K562 (cell line): ENCODE data around the gene GNAT1. TPM values are rescaled to one million over a fixed set of nuclear protein-coding genes. Genes with fewer than 3 reads are reported as not detected.

Experiments
- ATAC-seq: fragments of 200-7000 bp; cut with Tn5 transposase; 3 replicates; pipeline ENCODE4 v1.9.1; 2020; ENCODE audit warnings: moderate library complexity
- BruUV-seq: library from RNA; stranded (reverse); fragments of 400-500 nt; replicated peaks from 2 replicates; lab custom pipeline; 2021; lab: Mats Ljungman, UMichigan
- CTCF ChIA-PET: fragments of 300-600 bp; formaldehyde crosslinking; extraction: SDS; loops from one replicate; lab custom pipeline; 2021; ENCODE audit warnings: low intra/inter-chr PET ratio; lab: Yijun Ruan, JAX
- POLR2A ChIA-PET: fragments of 300-600, 350-650 bp; sonication (Branson Sonifier 250); formaldehyde crosslinking; extraction: SDS; loops from one replicate; lab custom pipeline; 2021; ENCODE audit warnings: antibody characterized with exemption, inconsistent platforms; lab: Yijun Ruan, JAX
- DNase-seq, 4 experiments: peaks; one replicate each; pipeline versions ENCODE4 v3.0.0 to v3.0.0-alpha.2; 2011 to 2018; ENCODE audit warnings: low spot score in 3 of 4, mixed read lengths in 3 of 4; ENCODE audit errors: extremely low read depth in 1 of 4
- FAIRE-seq: peaks from 2 replicates; lab custom pipeline; 2011; peaks lifted over from hg19 to GRCh38; lab: Jason Lieb, UNC
- H2AFZ ChIP-seq: 2 replicates; pipeline ENCODE4 v1.6.0; 2011; ENCODE audit warnings: low read depth, low read length, control low read depth, inconsistent platforms
- H3K27ac ChIP-seq: fragments of 200-600 bp; 3 replicates; pipeline ENCODE4 v1.8.0; 2011; ENCODE audit warnings: low read depth, mild to moderate bottlenecking, control low read depth, inconsistent platforms, low read length, moderate library complexity, mixed read lengths; ENCODE audit errors: extremely low read depth
- H3K27me3 ChIP-seq, 2 experiments: fragments of 300-600 bp in 1 of 2; 2 replicates in 1 of 2; 3 replicates in 1 of 2; pipeline versions ENCODE4 v1.6.0 to v1.8.0; 2011; ENCODE audit warnings: inconsistent platforms in 2 of 2, low read length in 2 of 2, mild to moderate bottlenecking in 1 of 2, mixed read lengths in 1 of 2, moderate library complexity in 1 of 2; ENCODE audit not compliant: control insufficient read depth in 2 of 2, insufficient read depth in 2 of 2
- H3K36me3 ChIP-seq: fragments of 300-600 bp; 3 replicates; pipeline ENCODE4 v1.8.0; 2011; ENCODE audit warnings: mild to moderate bottlenecking, low read length, inconsistent platforms; ENCODE audit not compliant: control insufficient read depth, insufficient read depth
- H3K4me1 ChIP-seq, 2 experiments: fragments of 200-600 bp in 1 of 2; replicated peaks in 1 of 2; 2 replicates in 1 of 2; 3 replicates in 1 of 2; pipeline versions ENCODE4 v1.5.1 to v1.8.0; 2011; ENCODE audit warnings: inconsistent platforms in 2 of 2, low read length in 2 of 2, mild to moderate bottlenecking in 1 of 2, mixed read lengths in 1 of 2, moderate library complexity in 1 of 2; ENCODE audit not compliant: control insufficient read depth in 2 of 2, insufficient read depth in 2 of 2
- H3K4me2 ChIP-seq: 2 replicates; pipeline ENCODE4 v1.6.1; 2011; ENCODE audit warnings: low read length, control low read depth, inconsistent platforms, mixed read lengths; ENCODE audit not compliant: insufficient read depth
- H3K4me3 ChIP-seq: fragments of 200-600 bp; sonication (generic), shearing (Covaris generic); 2 replicates; pipeline ENCODE4 v1.5.1; 2016; ENCODE audit warnings: control low read depth, inconsistent platforms
- H3K79me2 ChIP-seq: fragments of 200-600 bp; 3 replicates; pipeline ENCODE4 v1.8.0; 2011; ENCODE audit warnings: low read length, inconsistent platforms; ENCODE audit not compliant: control insufficient read depth, insufficient read depth
- H3K9ac ChIP-seq, 2 experiments: 2 replicates each; pipeline versions ENCODE4 v1.6.0 to v1.6.1; 2011; ENCODE audit warnings: low read depth in 2 of 2, low read length in 2 of 2, control low read depth in 1 of 2, inconsistent platforms in 1 of 2, mild to moderate bottlenecking in 1 of 2, mixed read lengths in 1 of 2; ENCODE audit not compliant: insufficient read depth in 1 of 2
- H3K9me1 ChIP-seq: one replicate; pipeline ENCODE4 v1.6.0; 2011; ENCODE audit warnings: inconsistent platforms, mild to moderate bottlenecking, low read length, moderate library complexity; ENCODE audit not compliant: control insufficient read depth, insufficient read depth
- H3K9me3 ChIP-seq: replicated peaks from 2 replicates; pipeline ENCODE4 v1.5.1; 2011; ENCODE audit warnings: low read depth, low read length, inconsistent platforms; ENCODE audit not compliant: control insufficient read depth, insufficient read depth
- H4K20me1 ChIP-seq: replicated peaks from 2 replicates; pipeline ENCODE4 v1.6.1; 2011; ENCODE audit warnings: low read length, inconsistent platforms, mixed read lengths; ENCODE audit not compliant: control insufficient read depth, insufficient read depth
- MAZ ChIP-seq, 2 experiments: fragments of 450-650 bp in 1 of 2; sonication (generic) in 1 of 2; formaldehyde crosslinking; IDR thresholded peaks in 1 of 2; conservative IDR thresholded peaks in 1 of 2; 2 replicates each; pipeline versions ENCODE4 v1.4.0 to v1.5.0; 2020; ENCODE audit warnings: mild to moderate bottlenecking in 1 of 2, missing genetic modification reagents in 1 of 2
- PTTG1 ChIP-seq: fragments of 450-650 bp; IDR thresholded peaks from 2 replicates; pipeline ENCODE4 v1.6.1; 2016; ENCODE audit warnings: low read depth, mild to moderate bottlenecking, missing genetic modification characterization, missing compliant biosample characterization
- PYGO2 ChIP-seq: fragments of 450-650 bp; IDR thresholded peaks from 2 replicates; pipeline ENCODE4 v1.6.1; 2016; ENCODE audit warnings: mild to moderate bottlenecking, missing genetic modification characterization, moderate library complexity, missing compliant biosample characterization
- WGBS: fragments of 100-300 bp; shearing (Covaris generic); methylation state at CpG from one replicate; pipeline ENCODE4 v1.1.6; 2016; ENCODE audit warnings: low coverage, mixed read lengths; ENCODE audit not compliant: insufficient coverage; ENCODE audit errors: missing lambda C conversion rate; 5-methylcytosine and 5-hydroxymethylcytosine counted together
- in situ Hi-C: fragments of 300-500 bp; cut with MboI; formaldehyde crosslinking; loops from 4 replicates; pipeline ENCODE4 v1.15.0; 2018; ENCODE audit warnings: inconsistent platforms, mixed read lengths
- intact Hi-C: fragments of 100-400 bp; cut with micrococcal nuclease; formaldehyde crosslinking; loops from 2 replicates; pipeline ENCODE4 v1.14.2; 2022
- polyA plus RNA-seq, 8 experiments: library from polyadenylated mRNA; depleted of rRNA in 4 of 8; stranded (reverse) in 5 of 8; unstranded in 3 of 8; fragments of >200 nt; fragmentation: Nextera tagmentation in 2 of 8; fragmentation: Illumina TruSeq in 1 of 8; extraction: Ambion mirVana in 2 of 8; extraction: Trizol in 1 of 8; gene quantifications; 2 replicates each; pipeline versions ENCODE4 v1.2.1 to v1.2.3, GENCODE V29; 2011 to 2014; ENCODE audit warnings: inconsistent platforms in 1 of 8, missing spikeins in 1 of 8
- total RNA-seq, 7 experiments: library from RNA; depleted of rRNA in 6 of 7; stranded (reverse); fragments of >200 nt in 6 of 7; fragmentation: Illumina TruSeq in 2 of 7; extraction: Trizol in 2 of 7; gene quantifications; 2 replicates each; pipeline versions ENCODE4 v1.2.1 to v1.2.3, GENCODE V29; 2011 to 2021; ENCODE audit warnings: low replicate concordance in 1 of 7
- TF ChIP-seq, protein P1 (sequence below): fragments of 450-650 bp; IDR thresholded peaks from 2 replicates; pipeline ENCODE4 v1.6.1; 2017; ENCODE audit warnings: mild to moderate bottlenecking, moderate library complexity
- TF ChIP-seq, protein P2 (sequence below): fragments of 450-650 bp; IDR thresholded peaks from 2 replicates; pipeline ENCODE4 v1.6.1; 2016; ENCODE audit warnings: antibody characterized with exemption
- TF ChIP-seq, protein P3 (sequence below): sonication (generic); formaldehyde crosslinking; IDR thresholded peaks from 2 replicates; pipeline ENCODE4 v1.8.0; 2023; ENCODE audit warnings: mild to moderate bottlenecking, missing genetic modification reagents
- TF ChIP-seq, protein P4 (sequence below): sonication (generic); formaldehyde crosslinking; IDR thresholded peaks from 2 replicates; pipeline ENCODE4 v1.8.0; 2022; ENCODE audit warnings: mild to moderate bottlenecking, missing genetic modification reagents

GNAT1 gene
- total and polyA plus RNA-seq, 9 of the 15 experiments (the other 6 are each of a cell fraction or from before 2014, with no cell fraction given): not detected

DNA sequence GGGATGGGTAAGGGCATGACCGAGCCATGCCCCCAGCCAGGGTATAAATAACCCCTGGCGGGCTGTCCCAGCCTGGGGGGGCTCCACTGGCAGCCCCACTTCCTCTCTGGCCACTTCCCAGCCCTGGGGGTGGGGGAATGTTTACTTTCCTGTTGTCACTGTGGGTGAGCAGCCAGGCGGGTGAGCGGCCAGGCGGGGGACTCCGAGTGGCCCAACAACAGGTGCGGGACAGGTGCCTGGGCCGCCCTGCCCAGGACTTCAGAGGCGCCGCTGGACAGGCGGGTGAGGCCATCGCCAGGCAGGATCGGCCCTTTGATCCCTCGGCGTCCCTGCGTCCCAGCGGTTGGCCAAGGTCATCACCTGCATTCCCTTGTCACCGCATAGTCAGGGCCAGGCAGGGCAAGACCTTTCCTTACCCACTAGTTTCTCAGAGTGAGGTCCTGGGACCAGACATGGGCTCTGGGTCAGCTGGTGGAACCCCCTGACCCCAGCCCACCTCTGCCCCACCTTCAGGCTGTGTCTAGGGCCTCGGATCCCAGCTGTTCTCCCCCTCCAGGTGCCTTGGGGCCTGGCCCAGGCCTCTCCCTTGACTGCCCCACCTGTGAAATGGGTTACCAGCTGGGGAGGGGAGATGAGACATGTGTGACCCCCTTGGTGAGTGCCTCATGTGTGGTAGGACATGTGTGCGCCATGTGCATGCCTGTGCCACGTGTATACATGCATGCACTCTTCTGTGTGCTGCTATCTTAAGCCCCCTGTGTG lies 19.7 kb upstream of the GNAT1 start:
- BruUV-seq: no TSS peak
- H4K20me1 ChIP-seq: no peaks in the 10 kb centered on the region
- no peaks in the 10 kb centered on the region for H3K9me1 ChIP-seq
- TF ChIP-seq PTTG1 (tag) (no peak), PYGO2 (tag) (no peak), MAZ (CRISPR knock-in tag; conservative IDR thresholded peaks at IDR 0.05 in 1 of 2, IDR thresholded peaks at IDR 0.05 in 1 of 2) (no peak)
- TF ChIP-seq, protein P1, sequence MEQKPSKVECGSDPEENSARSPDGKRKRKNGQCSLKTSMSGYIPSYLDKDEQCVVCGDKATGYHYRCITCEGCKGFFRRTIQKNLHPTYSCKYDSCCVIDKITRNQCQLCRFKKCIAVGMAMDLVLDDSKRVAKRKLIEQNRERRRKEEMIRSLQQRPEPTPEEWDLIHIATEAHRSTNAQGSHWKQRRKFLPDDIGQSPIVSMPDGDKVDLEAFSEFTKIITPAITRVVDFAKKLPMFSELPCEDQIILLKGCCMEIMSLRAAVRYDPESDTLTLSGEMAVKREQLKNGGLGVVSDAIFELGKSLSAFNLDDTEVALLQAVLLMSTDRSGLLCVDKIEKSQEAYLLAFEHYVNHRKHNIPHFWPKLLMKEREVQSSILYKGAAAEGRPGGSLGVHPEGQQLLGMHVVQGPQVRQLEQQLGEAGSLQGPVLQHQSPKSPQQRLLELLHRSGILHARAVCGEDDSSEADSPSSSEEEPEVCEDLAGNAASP: no peak
- TF ChIP-seq, protein P2, sequence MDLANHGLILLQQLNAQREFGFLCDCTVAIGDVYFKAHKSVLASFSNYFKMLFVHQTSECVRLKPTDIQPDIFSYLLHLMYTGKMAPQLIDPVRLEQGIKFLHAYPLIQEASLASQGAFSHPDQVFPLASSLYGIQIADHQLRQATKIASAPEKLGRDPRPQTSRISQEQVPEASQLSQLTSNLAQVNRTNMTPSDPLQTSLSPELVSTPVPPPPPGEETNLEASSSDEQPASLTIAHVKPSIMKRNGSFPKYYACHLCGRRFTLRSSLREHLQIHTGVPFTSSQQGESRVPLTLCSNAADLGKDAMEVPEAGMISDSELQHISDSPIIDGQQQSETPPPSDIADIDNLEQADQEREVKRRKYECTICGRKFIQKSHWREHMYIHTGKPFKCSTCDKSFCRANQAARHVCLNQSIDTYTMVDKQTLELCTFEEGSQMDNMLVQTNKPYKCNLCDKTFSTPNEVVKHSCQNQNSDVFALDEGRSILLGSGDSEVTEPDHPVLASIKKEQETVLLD: no peak
- TF ChIP-seq, protein P3, sequence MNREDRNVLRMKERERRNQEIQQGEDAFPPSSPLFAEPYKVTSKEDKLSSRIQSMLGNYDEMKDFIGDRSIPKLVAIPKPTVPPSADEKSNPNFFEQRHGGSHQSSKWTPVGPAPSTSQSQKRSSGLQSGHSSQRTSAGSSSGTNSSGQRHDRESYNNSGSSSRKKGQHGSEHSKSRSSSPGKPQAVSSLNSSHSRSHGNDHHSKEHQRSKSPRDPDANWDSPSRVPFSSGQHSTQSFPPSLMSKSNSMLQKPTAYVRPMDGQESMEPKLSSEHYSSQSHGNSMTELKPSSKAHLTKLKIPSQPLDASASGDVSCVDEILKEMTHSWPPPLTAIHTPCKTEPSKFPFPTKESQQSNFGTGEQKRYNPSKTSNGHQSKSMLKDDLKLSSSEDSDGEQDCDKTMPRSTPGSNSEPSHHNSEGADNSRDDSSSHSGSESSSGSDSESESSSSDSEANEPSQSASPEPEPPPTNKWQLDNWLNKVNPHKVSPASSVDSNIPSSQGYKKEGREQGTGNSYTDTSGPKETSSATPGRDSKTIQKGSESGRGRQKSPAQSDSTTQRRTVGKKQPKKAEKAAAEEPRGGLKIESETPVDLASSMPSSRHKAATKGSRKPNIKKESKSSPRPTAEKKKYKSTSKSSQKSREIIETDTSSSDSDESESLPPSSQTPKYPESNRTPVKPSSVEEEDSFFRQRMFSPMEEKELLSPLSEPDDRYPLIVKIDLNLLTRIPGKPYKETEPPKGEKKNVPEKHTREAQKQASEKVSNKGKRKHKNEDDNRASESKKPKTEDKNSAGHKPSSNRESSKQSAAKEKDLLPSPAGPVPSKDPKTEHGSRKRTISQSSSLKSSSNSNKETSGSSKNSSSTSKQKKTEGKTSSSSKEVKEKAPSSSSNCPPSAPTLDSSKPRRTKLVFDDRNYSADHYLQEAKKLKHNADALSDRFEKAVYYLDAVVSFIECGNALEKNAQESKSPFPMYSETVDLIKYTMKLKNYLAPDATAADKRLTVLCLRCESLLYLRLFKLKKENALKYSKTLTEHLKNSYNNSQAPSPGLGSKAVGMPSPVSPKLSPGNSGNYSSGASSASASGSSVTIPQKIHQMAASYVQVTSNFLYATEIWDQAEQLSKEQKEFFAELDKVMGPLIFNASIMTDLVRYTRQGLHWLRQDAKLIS (CRISPR knock-in tag): no peak
- TF ChIP-seq, protein P4, sequence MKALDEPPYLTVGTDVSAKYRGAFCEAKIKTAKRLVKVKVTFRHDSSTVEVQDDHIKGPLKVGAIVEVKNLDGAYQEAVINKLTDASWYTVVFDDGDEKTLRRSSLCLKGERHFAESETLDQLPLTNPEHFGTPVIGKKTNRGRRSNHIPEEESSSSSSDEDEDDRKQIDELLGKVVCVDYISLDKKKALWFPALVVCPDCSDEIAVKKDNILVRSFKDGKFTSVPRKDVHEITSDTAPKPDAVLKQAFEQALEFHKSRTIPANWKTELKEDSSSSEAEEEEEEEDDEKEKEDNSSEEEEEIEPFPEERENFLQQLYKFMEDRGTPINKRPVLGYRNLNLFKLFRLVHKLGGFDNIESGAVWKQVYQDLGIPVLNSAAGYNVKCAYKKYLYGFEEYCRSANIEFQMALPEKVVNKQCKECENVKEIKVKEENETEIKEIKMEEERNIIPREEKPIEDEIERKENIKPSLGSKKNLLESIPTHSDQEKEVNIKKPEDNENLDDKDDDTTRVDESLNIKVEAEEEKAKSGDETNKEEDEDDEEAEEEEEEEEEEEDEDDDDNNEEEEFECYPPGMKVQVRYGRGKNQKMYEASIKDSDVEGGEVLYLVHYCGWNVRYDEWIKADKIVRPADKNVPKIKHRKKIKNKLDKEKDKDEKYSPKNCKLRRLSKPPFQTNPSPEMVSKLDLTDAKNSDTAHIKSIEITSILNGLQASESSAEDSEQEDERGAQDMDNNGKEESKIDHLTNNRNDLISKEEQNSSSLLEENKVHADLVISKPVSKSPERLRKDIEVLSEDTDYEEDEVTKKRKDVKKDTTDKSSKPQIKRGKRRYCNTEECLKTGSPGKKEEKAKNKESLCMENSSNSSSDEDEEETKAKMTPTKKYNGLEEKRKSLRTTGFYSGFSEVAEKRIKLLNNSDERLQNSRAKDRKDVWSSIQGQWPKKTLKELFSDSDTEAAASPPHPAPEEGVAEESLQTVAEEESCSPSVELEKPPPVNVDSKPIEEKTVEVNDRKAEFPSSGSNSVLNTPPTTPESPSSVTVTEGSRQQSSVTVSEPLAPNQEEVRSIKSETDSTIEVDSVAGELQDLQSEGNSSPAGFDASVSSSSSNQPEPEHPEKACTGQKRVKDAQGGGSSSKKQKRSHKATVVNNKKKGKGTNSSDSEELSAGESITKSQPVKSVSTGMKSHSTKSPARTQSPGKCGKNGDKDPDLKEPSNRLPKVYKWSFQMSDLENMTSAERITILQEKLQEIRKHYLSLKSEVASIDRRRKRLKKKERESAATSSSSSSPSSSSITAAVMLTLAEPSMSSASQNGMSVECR (CRISPR knock-in tag): no peak
- no peak overlapping the region for H3K4me3 ChIP-seq
- intact Hi-C loops: no loop called here
- no peaks in the 10 kb centered on the region for H3K79me2 ChIP-seq
- H3K27ac ChIP-seq: no peak overlapping the region
- DNase-seq: no peak
- 73% methylated on average over 15 of the region's 21 CpGs for WGBS
- H3K9ac ChIP-seq: no peak overlapping the region
- H3K4me1 ChIP-seq: peaks cover 0 to 39% of the 10 kb centered on the region in 2 experiments; a peak in 3 of 5 replicates
- H2AFZ ChIP-seq: no peak overlapping the region
- in situ Hi-C loops: no loop called here
- H3K9me3 ChIP-seq: no peaks in the 10 kb centered on the region
- ChIA-PET CTCF (no interaction called here), POLR2A (interaction anchor here (0.6 to 1.4 kb wide), 2 partner anchors 12 to 15 kb away, joined by 3 to 5 read pairs; no protein-coding TSS in a partner anchor)
- FAIRE-seq: no peak
- ATAC-seq: no peak
- H3K27me3 ChIP-seq: no peaks in the 10 kb centered on the region
- H3K4me2 ChIP-seq: no peak overlapping the region
- no peaks in the 10 kb centered on the region for H3K36me3 ChIP-seq
